HG02610 (cell line): Measurements from ENCODE around the gene AIMP1.
A peak's percentile ranks its signal among the peaks of the same experiment; 100 is the strongest.
"Not testable (repeated sequence)": the region's sequence is repeated elsewhere in the genome, so short reads cannot be mapped to it uniquely, and the experiment has no call there.

Source experiments
- ATAC-seq: cut with Tn5 transposase; IDR thresholded peaks from one replicate; pipeline ENCODE4 v1.9.1; 2021; ENCODE audit warnings: mild to moderate bottlenecking, moderate library complexity; ENCODE audit not compliant: unreplicated experiment

AIMP1 gene

GRCh38 chr4:106312377-106312776 lies 4.0 kb upstream of the AIMP1 start:
- no peak for ATAC-seq

- no peak for ATAC-seq
Measured at GRCh38 chr4:106312997-106313522, 3.3 kb upstream of the AIMP1 start.

GRCh38 chr4:106314960-106315359 lies 1.4 kb upstream of the AIMP1 start:
- ATAC-seq, result no peak

GRCh38 chr4:106315476-106315967 lies 828 bp upstream of the AIMP1 start:
- ATAC-seq, result peak; percentile 26

GRCh38 chr4:106316773-106317409 lies 541 bp downstream of the AIMP1 start:
- no peak for ATAC-seq

GRCh38 chr4:106317815-106318214 lies 1.5 kb downstream of the AIMP1 start:
- no peak for ATAC-seq

GRCh38 chr4:106318511-106318910 lies 2.2 kb downstream of the AIMP1 start:
- no peak for ATAC-seq

- no peak for ATAC-seq
Measured at GRCh38 chr4:106320235-106320634, 3.9 kb downstream of the AIMP1 start.

- ATAC-seq, result not testable (repeated sequence)
Measured at GRCh38 chr4:106321168-106321567, 4.8 kb downstream of the AIMP1 start.

- not testable (repeated sequence) for ATAC-seq
Measured at GRCh38 chr4:106321814-106322213, 5.5 kb downstream of the AIMP1 start.

- ATAC-seq, result no peak
Measured at GRCh38 chr4:106323119-106323518, 6.8 kb downstream of the AIMP1 start.

GRCh38 chr4:106325800-106326199 lies 9.4 kb downstream of the AIMP1 start:
- ATAC-seq, result no peak

GRCh38 chr4:106329041-106329618 lies 12.8 kb downstream of the AIMP1 start:
- peak; percentile 92 for ATAC-seq

GRCh38 chr4:106333186-106333585 lies 16.8 kb downstream of the AIMP1 start:
- ATAC-seq, result no peak

- no peak for ATAC-seq
Measured at GRCh38 chr4:106334741-106335470, 18.6 kb downstream of the AIMP1 start.

- ATAC-seq, result no peak
Measured at GRCh38 chr4:106336618-106337017, 20.3 kb downstream of the AIMP1 start.

- no peak for ATAC-seq
Measured at GRCh38 chr4:106337916-106338315, 21.6 kb downstream of the AIMP1 start.

GRCh38 chr4:106338671-106339070 lies 22.3 kb downstream of the AIMP1 start:
- ATAC-seq, result no peak

GRCh38 chr4:106339431-106339830 lies 23.1 kb downstream of the AIMP1 start:
- ATAC-seq, result no peak

GRCh38 chr4:106340774-106341173 lies 24.4 kb downstream of the AIMP1 start:
- ATAC-seq, result no peak

- no peak for ATAC-seq
Measured at GRCh38 chr4:106343865-106344646, 27.7 kb downstream of the AIMP1 start.
